Globus pallidus (tissue), 1 donor: ENCODE data around the gene RNF168.
"Not testable (repeated sequence)": the region's sequence is repeated elsewhere in the genome, so short reads cannot be mapped to it uniquely, and the experiment has no call there.

Source experiments
- DNase-seq: peaks from one replicate; pipeline ENCODE4 v3.0.0-alpha.2; 2015; ENCODE audit warnings: low spot score

RNF168 gene

DNA sequence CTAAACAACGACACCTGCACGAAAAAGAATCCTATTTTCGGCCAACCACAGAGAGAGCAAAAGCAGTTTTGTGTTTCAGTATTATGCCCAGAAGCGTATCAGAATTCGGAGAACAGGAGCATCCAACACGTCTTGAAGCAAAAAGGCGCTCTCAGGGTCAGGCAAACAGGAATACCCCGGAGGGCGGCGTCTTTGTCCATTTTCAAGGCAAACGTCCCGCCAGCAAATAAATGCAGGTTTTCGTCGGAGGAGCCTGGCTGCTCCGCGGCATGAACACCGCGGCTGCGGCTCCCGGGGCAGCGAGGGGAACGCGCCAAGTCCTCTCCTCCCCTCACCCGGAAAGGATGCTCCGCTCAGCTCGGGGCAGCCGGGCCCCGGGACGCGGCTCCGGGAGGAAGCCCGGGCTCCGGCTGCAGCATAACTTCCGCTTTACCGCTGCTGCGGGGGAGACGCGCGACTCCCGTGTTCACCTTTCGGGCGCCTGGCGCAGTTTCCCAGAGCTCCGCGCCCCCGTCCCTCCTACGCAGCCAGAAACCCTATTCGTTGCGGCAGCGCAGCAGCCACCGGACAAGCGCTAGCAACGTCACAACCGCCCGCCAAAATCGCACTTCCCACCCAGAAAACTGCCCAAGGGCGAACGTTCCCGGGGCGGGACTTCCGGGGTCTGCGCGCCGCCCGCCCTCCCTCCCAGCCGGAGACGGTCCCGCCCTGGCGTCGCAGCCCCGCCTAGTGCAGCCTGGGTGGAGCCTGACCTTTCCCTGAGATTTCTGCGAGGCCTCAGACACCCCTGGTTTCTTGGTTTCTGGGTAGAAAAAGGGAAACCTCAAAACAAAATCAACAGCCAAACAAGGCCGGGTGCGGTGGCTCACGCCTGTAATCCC is at the start of gene RNF168:
RNF168 (minus strand) TSS at position 573 of the 881 bp plus-strand sequence. CDS start 595 bp downstream, outside the sequence.
- DNase-seq, result peak; percentile 92

DNA sequence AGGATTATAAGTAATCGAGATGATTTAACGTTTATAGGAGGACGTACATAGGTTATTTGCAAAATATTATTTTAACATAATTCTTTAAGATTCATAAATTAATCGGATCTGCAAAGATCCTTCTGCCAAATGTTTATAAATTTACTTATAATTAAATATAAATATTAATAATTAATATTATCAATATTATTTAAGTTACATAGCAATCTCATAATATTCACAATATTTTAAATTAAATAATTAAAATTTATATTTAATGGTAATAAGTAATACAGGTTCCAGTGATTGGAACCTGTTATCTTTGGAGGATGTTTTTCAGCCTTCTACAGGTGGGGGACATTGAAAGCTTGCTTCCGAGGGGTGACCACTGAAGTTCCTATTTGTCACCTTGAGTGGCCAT is 48.7 kb upstream of the RNF168 start:
- no peak for DNase-seq

DNA sequence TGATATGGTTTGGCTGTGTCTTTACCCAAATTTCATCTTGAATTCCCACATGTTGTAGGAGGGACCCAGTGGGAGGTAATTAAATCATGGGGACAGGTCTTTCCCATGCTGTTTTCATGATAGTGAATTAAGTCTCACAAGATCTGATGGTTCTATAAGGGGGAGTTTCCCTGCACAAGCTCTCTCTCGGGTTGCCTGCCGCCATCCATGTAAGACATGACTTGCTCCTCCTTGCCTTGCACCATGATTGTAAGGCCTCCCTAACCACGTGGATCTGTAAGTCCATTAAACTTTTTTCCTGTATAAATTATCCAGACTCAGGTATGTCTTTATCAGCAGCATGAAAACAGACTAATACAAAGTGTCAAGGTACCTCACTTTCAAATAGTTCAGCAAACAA is 46.6 kb upstream of the RNF168 start:
- DNase-seq, result not testable (repeated sequence)

DNA sequence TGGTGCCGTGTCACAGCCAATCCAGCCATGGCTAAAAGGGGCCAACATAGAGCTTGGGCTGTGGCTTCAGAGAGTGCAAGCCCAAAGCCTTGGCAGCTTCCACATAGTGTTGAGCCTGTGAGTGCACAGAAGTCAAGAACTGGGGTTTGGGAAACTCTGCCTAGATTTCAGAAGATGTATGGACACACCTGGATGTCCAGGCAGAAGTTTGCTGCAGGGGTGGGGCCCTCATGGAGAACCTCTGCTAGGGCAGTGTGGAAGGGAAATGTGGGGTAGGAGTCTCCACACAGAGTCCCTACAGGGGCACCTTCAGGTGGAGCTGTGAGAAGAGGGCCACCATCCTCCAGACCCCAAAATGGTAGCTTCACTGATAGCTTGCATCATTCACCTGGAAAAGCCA is 45.7 kb upstream of the RNF168 start:
- not testable (repeated sequence) for DNase-seq

DNA sequence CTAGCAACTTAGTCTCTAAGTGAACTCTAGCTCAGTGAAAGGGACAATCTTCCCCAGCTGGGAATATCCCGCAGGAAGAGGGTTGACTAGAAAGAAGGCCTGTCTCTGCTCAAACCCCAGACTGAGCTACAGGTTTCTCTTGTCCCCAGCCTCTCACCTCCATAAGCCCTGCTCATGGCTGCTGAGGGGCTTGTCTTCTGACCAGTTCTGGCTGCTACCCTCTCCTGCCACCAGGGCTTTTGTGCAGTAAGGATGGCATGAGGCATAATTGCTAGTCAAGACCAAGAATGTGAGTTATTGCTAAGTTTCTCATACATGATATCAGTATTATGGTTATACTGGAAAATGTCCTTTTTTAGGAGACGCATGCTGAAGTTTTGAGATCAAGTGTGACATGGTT is 43.5 kb upstream of the RNF168 start:
- DNase-seq, result no peak

- DNase-seq, result no peak
Observed at GRCh38 chr3:196546537-196546936, 43.0 kb upstream of the RNF168 start.

DNA sequence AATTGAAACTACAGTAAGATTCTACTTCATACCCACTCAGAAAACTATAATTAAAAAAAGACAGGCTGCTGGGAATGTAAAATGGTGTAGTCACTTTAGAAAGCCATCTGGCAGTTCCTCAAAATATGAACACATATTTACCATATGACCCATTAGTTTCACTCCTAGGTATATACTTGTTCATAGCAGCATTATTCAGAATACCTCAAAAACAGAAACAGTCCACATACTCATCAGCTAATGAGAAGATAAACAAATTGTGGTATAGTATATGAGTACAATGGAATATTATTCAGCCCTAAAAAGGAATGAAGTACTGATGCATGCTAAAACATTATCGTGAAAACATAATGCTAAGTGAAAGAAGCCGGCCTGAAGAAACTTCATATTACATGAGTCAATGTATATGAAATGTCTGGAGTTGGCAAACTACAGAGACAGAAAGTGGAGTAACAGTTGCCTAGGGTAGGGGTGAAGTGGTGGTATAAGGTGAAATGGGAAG is 41.0 kb upstream of the RNF168 start:
- no peak for DNase-seq

GRCh38 chr3:196541684-196542445 is 38.3 kb upstream of the RNF168 start:
- no peak for DNase-seq

DNA sequence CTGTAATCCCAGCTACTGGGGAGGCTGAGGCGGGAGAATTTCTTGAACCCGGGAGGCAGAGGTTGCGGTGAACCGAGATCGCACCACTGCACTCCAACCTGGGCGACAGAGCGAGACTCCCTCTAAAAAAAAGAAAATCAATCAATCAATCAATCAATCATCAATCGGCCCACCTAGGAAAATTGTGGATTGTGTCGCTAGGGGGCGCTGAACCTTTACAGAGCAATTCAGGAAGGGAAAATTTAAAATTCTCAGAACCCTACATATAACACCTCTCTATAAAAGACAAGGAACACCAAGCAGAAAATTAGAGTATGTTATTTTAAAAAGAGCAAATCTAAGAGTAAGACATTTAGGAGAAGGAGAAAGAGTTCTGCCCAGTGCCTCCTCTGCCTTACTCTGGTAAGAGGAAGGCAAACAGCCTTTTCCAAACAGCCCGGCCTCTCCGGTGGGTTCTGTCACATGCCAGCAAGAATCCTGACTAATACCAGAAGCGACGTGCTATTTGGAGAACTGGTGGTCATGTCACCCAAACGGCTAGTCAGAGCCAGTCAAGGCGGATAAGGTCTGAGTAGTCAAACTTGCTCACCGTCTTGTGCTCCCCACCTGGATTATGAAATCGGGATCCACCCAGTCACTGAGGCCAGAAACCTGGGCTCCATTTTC is 33.9 kb upstream of the RNF168 start:
- DNase-seq, result no peak

GRCh38 chr3:196533260-196533681 is 29.7 kb upstream of the RNF168 start:
- DNase-seq, result no peak

DNA sequence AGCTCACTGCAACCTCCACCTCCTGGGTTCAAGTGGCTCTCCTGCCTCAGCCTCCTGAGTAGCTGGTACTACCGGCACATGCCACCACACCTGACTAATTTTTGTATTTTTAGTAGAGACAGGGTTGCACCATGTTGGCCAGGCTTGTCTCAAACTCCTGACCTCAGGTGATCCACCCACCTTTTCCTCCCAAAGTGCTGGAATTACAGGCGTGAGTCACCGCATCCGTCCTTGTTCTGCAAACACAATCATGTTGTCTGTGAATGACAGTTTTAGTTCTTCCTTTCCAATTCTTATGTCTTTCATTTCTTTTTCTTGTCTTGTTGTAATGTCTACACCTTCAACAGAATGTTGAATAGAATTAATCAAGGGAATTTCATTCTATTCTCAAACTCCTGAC is 27.9 kb upstream of the RNF168 start:
- DNase-seq, result no peak

- DNase-seq, result peak; percentile 46
Observed at GRCh38 chr3:196528639-196529233, 25.2 kb upstream of the RNF168 start.

DNA sequence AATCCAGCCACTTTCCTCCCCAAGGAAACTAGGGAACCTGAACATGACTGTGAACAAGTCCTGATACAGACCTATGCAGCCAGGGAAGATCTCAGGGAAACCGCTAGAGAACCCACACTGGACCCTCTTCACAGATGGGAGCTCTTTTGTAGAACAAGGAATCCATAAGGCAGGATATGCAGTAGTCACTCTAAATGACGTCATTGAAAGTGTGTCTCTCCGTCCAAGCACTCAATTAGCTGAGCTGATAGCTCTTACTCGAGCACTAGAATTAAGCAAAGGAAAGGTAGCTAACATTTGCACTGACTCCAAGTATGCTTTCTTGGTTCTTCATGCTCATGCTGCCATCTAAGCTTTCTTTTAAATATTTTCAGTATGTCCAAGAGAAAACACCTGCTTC is 21.6 kb upstream of the RNF168 start:
- no peak for DNase-seq

DNA sequence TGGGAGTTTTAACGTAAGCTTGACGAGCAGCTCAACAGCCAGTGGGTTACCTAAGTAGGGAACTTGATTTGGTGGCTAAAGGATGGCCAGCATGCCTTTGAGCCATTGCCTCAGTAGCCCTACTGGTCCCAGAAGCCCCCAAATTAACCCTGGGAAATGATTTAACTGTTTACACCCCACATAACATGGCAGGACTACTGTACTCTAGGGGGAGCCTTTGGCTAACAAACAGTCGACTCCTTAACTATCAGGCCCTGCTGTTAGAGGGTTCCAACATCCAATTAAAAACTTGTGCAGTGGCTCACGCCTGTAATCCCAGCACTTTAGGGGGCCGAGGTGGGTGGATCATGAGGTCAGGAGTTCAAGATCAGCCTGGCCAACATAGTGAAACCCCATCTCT is 21.0 kb upstream of the RNF168 start:
- no peak for DNase-seq

GRCh38 chr3:196523841-196524240 is 20.3 kb upstream of the RNF168 start:
- no peak for DNase-seq

- DNase-seq, result not testable (repeated sequence)
Observed at GRCh38 chr3:196521291-196521690, 17.7 kb upstream of the RNF168 start.

DNA sequence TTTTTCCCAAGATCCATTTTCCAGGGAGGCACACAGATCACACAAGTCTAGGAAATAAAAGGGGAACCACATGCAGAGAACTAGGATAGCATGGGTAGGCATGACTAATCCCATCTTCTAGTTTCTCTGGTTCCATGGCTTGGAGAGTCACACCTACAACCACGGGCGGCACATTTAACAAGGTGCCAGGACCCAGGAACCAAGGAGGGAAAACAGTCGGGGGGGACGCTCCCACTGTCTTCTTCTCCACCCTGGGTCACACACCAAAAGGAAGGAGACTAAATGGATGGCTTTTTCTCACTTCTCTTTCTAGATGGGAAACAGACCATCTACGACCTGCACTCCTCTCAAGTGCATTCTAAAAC is 16.1 kb upstream of the RNF168 start:
- no peak for DNase-seq

DNA sequence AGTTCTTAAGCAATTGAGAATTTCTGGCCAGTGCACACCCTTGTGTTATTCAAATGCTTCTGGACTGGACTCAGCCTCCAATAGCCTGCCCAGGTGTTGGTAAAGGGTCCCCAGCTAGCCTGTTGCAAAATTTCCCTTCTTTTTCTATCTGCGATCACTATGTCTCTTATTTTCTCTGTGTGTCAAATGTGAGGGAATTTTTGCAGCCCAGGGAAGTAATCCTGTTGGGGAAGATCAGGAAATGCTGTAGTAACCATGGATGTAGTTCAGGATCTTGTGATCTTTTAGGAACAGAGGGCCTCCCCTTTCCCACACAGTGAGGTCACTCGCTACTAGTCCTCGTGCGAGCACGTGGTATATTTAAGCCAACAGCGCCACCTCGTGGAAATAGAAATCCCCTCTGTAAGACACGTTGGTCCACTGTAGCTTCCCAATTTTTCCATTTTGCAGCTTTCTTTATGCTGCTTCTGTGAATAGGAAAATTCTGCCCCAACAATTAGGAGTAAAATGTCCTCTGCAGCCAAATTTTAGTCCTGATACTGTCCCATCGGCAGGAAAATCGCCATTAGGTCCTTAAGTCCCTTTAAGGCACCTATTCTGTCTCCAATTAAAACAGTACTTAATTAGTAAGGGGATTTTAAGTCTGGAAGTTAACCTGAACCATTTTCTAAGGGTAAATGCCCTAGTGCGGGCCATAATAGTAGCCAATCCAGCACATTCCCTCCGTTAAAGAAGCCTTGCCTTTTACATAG is 15.6 kb upstream of the RNF168 start:
- no peak for DNase-seq

DNA sequence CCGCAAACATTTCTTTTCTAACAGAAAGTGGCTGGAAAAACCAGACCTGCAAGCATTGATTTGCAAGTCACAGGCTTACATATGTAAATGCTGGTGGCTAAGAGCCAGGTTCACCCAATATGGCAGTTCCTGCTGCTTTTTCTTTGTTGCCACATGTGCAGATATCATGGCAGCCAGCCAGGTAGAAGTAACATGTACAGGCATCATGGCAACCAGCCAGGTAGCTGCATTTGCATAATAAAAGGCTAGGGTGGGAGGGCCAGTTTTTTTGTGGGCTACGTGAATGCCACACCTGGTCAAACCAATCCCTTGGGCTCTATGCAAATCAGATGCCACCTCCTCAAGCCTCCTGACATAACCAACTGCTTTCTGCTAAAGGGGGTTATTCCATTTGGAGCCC is 14.4 kb upstream of the RNF168 start:
- no peak for DNase-seq

GRCh38 chr3:196517162-196517800 is 13.7 kb upstream of the RNF168 start:
- no peak for DNase-seq
